GM19324 (cell line): ENCODE results near the gene ARHGEF17.

Experiments
- ATAC-seq: cut with Tn5 transposase; IDR thresholded peaks from one replicate; pipeline ENCODE4 v1.9.1; 2021; ENCODE audit warnings: mild to moderate bottlenecking, moderate library complexity; ENCODE audit not compliant: unreplicated experiment, low FRiP score

ARHGEF17 gene

DNA sequence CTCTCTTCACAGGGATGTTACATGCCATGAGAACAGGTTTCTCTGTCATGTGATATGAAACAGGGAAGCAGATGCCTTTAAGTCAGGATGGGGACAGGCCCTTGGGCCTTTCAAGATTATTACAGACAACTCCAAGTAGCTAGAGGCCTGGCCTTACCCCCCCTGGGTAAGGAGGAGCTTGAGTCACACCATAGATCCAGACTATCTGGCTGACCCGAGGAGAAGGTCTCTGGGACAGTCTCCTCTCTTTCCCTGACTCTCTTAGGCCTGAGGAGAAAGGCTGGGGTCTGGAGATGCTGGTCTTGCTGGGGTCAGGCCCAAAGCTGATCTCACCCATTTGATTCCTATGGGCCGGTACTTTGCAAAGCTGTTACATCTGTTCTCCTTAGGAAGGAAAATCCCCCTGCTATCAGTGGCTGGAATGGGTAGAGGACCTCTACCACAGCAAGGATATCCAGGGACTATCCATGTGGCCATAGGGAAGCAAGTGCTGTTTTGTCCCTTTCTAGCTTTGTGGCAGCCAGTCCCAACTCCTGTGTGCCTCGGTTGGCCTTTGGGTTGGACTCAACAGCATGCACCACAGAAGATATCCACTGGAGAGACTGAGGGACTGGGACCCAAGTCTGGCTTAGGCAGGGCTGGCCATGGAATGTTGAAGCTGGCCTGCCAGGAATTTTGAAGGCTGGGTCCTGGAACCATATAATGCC is 93.3 kb downstream of the ARHGEF17 start:
- ATAC-seq: no peak

GRCh38 chr11:73401924-73402833 is 94.1 kb downstream of the ARHGEF17 start:
- no peak for ATAC-seq

GRCh38 chr11:73402834-73403185 is 94.7 kb downstream of the ARHGEF17 start:
- ATAC-seq: no peak

GRCh38 chr11:73403541-73403940 is 95.5 kb downstream of the ARHGEF17 start:
- ATAC-seq: no peak

GRCh38 chr11:73404048-73404447 is 96.0 kb downstream of the ARHGEF17 start:
- ATAC-seq: no peak

GRCh38 chr11:73404506-73405145 is 96.5 kb downstream of the ARHGEF17 start:
- no peak for ATAC-seq

DNA sequence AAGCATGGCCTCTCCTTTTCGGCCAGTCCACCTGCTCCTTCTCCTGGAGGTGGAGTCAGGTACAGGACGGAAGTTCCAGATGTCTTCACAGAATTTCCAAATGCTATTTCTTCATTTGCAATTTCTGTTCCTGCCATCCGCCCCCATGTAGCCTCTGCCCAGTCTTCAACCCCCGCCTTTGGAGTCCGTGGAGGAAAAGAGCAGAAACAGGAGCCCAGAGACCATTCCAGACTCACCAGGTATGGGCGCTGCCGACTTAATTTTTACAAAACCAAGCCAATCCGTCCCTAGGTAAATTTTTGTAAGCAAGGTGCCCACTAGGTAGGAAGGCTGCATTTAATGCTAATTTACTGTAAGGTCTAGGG is 97.1 kb downstream of the ARHGEF17 start:
- no peak for ATAC-seq

DNA sequence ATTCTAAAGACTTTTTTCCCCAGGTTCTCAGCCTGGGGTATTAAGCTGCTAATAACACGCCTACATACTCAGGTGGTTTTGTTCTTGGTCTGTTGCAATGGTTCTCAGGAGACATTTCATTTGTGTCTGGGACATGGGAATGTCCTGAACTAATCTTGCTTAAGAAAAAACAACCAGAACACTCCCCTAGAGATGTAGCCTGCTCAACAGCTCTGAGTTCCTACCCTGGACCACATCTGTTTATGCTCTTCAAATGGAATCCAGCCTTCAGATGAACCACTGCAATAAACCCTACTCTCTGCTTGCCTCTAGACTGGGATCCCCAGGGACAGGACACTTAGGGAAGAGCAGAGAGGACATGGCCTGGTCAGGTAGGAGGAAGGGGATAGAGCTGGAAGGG is 98.1 kb downstream of the ARHGEF17 start:
- ATAC-seq: no peak

DNA sequence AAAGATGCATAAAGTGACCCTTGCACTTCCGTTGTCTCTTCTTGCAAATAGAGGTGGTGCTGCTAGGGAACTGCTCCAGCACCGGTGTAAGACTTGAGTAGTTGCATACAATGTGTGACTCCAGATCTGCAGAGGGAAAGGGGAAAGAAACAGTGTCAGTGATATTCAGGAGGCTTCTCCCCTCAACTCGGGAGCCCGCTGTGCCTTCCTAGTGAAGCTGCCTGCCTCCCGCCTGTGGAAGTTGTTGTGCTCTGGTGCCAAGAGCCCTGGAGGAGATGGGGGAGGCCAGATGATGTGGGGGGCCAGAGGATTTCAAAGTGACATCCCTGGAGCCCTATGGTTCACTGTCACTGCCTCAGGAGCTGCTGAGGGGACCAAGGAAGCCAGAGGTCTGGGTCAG is 98.5 kb downstream of the ARHGEF17 start:
- no peak for ATAC-seq

DNA sequence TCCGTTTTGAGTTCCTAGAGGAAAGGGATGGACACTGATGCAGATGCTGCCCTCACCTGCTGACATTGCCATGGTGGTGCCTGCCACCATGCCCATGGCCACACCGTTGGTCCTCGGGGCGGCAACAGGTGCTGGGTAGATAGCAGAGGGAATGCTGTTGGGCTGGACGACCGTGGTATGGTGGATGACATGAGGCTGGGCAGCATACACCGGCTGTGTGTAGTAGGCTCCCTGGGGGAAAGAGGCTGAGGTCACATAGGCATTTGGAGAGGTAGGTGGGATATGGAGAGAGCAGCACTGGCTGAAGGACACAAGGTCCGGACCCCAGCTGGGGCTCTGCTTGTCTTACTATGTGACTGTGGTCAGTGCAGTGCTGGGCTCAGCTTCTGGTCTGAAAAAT is 101.4 kb downstream of the ARHGEF17 start:
- ATAC-seq: no peak

DNA sequence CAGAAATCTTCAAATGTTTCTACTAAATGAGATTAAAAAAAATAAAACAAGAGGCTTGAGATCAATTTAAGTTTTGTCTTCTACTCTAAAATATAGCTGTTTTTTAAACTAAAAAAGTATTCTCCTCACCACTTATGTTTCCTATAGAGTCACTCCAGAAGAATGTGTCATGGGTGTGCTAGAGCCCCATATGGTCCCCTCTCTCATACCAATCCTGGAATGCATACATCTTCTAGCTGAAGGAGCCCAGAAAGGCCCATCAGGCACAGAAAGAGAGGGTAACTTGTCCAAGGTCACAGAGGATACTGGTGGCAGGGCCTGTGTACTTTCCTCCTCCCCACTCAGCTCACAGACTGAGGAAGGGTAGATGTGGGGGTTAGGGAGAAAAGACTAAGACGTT is 102.6 kb downstream of the ARHGEF17 start:
- no peak for ATAC-seq

DNA sequence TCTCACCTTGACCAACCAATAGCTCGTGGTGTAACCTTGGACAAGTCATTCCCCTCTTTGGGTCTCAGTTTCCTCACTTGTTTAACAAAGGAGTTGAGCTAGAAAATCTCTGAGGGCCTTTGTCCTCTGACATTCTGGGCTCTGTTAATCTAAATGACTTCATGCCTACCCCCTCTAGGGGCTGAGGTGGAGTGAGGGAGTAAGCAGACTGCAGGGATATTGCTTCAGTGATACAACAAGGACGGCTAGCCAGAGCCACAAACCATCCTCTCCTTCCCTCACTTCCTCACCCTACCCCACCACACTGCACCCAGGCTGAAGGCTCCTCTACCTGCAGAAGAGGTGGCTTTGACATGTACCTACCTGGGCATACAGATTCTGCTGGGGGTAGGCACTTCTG is 103.0 kb downstream of the ARHGEF17 start:
- ATAC-seq: no peak

GRCh38 chr11:73412308-73412707 is 104.2 kb downstream of the ARHGEF17 start:
- ATAC-seq: no peak

DNA sequence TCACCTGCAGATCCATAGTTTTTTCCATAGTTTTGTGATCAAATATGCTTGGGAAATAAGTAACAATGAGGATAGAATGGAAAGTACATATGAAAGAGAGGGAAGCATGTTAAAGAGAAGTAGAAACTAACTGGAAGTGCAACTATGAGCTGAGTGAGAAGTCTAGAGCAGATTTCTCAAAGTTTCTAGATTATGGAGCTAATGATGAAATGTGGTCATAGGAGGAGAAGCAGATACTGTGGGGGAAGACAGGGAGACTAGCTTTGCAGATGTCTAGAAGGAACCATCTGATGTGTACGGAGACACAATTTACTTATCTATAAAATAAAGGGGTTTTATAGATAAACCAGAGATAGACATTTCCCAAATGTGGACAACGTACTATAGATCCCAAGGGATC is 105.2 kb downstream of the ARHGEF17 start:
- ATAC-seq: no peak

- ATAC-seq: no peak
Observed at GRCh38 chr11:73414977-73415651, 107.0 kb downstream of the ARHGEF17 start.

GRCh38 chr11:73415854-73416615 is 108.0 kb downstream of the ARHGEF17 start:
- ATAC-seq: no peak

- ATAC-seq: no peak
Observed at GRCh38 chr11:73416786-73417185, 108.7 kb downstream of the ARHGEF17 start.
